ENCODE data around the gene MVD. TPM values are rescaled to one million over a fixed set of nuclear protein-coding genes. Genes with fewer than 3 reads are reported as not detected.

MVD gene
- total and polyA plus RNA-seq, 3 experiments from 2014 or later = 25.6 to 59.7 (median 58.0) TPM

DNA sequence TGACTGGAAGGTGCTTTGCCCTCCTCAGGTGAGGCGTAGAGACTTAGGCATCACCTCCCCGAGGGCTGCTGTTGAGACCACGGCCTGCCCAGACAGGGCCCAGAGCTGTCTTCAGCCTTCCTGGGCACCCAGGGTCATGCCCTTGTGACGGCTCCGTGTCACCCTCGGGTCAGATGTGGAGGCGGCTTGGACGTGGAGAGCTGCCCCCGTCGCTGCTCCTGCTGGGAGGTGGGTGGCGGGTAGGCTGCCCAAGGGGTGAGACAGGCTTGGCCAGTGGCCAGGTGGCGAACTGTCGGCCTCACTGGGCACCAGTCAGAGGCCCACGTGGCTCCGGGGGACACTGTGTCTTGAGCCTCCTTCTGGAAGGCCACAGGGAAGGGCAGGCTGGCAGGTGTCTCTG is 32.3 kb upstream of the MVD start:
- peaks cover 59% of the 10 kb centered on the region for H3K4me1 ChIP-seq (ENCODE audit: insufficient read depth, low read length)
- Mint-ChIP-seq H3K9me3 (no peaks in the 10 kb centered on the region), H3K27ac (peak overlapping the region in 3 of 8 donors; percentile 23 to 90 (median 50)), H3K36me3 (peaks cover 0 to 46% (median 0%) of the 10 kb centered on the region in 3 donors), H3K4me1 (peaks cover 32 to 69% (median 45%) of the 10 kb centered on the region in 3 donors), H3K27me3 (no peaks in the 10 kb centered on the region), H3K4me3 (no peak overlapping the region)
- H3K9me3 ChIP-seq (ENCODE audit: low read length) = no peaks in the 10 kb centered on the region
- no peaks in the 10 kb centered on the region for H3K27me3 ChIP-seq (ENCODE audit: insufficient read depth, low read length, poor library complexity, severe bottlenecking)
- POLR2A ChIA-PET = no interaction called here
- CTCF ChIA-PET = interaction anchor here (1.6 kb wide), 1 partner anchor 10 kb away, joined by 6 read pairs; no protein-coding TSS in a partner anchor
- no peak overlapping the region for H3K4me3 ChIP-seq (ENCODE audit: low read length)
- DNase-seq = no peak
- peaks cover 33% of the 10 kb centered on the region for H3K36me3 ChIP-seq (ENCODE audit: insufficient read depth, low read length)
- H3K27ac ChIP-seq (ENCODE audit: low read depth, low read length) = no peak overlapping the region

DNA sequence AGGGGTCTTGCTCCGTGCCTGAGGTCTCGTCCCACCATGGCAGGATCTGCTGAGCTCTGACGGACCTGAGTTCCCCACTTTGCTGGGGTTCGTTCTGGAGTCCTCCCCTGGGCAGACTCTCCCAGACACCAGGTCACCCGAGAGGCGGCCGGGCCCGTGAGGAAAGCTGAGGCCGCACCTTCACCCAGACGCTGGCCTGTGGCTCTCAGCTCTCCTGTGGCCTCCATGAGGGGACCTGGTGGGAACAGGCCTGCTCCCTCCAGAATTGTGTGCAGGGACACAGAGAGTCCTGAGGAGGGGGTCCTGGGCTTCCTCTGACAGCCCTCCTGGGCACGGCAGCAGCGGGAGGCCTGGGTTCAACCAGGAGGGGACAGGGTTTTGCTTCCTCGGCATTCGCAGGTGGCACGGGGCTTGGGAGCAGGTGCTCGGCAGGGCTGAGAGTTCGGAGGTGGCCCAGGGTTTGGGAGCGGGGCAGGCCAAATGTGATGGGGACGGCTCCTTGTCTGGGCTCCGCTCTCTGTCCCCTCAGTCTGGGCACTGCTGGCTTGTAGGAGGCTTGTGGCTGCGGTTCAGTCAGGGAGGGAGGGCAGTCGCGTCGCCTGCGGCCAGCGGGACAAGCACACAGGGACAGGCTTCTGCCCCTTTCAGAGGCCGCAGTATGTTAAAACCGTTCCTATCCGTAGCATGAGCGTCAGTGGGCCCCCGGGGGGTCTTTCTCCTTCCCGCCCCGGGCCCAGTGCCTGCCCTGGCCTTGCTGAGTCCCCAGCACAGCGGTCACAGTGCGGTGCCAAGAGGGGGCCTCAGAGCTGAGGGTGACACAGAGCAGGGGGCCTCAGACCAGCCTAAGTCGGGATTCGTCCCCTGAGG is 31.6 kb upstream of the MVD start:
- Mint-ChIP-seq H3K4me1 (peaks cover 25 to 67% (median 41%) of the 10 kb centered on the region in 3 donors), H3K27me3 (no peaks in the 10 kb centered on the region), H3K4me3 (peak overlapping the region in 2 of 7 donors; percentile 27 to 72), H3K36me3 (peaks cover 0 to 38% (median 0%) of the 10 kb centered on the region in 3 donors), H3K27ac (peak overlapping the region in 5 of 8 donors; percentile 43 to 94 (median 54)), H3K9me3 (no peaks in the 10 kb centered on the region)
- Histone ChIP-seq H3K36me3 (ENCODE audit: insufficient read depth, low read length) (peaks cover 25% of the 10 kb centered on the region), H3K27ac (ENCODE audit: low read depth, low read length) (no peak overlapping the region), H3K4me1 (ENCODE audit: insufficient read depth, low read length) (peaks cover 55% of the 10 kb centered on the region), H3K9me3 (ENCODE audit: low read length) (no peaks in the 10 kb centered on the region), H3K27me3 (ENCODE audit: insufficient read depth, low read length, poor library complexity, severe bottlenecking) (no peaks in the 10 kb centered on the region), H3K4me3 (ENCODE audit: low read length) (no peak overlapping the region)
- ChIA-PET CTCF (interaction anchor here (1.6 kb wide), 1 partner anchor 9 kb away, joined by 6 read pairs; no protein-coding TSS in a partner anchor), POLR2A (no interaction called here)
- DNase-seq = no peak

DNA sequence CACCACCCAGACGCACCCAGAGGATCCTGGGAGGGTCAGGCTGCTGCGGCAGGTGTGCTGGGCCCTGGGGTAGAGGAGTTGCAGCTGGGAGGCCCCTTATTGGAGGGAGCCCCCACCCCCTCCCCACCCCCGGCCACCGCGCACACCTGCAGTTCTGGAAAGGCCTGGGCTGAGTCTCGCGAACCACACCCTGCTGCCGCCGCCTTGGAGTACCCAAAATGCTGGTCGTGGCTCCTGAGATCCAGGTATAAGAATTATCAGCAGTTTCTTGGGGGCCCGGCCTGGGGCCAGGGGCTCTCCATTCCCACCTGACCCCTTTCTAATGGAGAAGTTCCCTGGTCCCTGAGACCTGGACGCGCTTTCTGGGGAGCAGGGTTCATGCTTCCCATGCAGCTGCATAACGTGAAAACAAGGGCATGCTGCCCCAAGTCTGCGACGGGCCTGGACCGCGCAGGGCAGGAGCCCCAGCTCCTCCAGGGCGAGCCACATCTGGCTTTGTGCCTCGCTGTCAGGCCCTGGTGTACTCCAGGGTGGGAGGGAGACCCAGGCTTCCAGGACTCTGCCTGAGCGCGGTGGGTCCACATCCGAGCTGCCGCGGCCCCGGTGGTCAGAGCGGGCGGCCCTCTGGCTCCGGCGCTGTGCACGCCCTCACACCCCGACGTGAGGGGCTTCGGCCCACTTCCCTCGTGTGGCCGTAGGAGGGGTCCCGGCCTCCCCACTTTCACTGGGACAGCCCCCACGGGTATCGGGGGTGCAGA is 30.7 kb upstream of the MVD start:
- ChIA-PET CTCF (no interaction called here), POLR2A (no interaction called here)
- Mint-ChIP-seq H3K36me3 (peaks cover 0 to 31% (median 0%) of the 10 kb centered on the region in 3 donors), H3K27me3 (no peaks in the 10 kb centered on the region), H3K4me1 (peaks cover 24 to 70% (median 41%) of the 10 kb centered on the region in 3 donors), H3K27ac (peak overlapping the region in 2 of 8 donors; percentile 21 to 90), H3K9me3 (no peaks in the 10 kb centered on the region), H3K4me3 (no peak overlapping the region)
- H3K36me3 ChIP-seq (ENCODE audit: insufficient read depth, low read length) = peaks cover 23% of the 10 kb centered on the region
- no peaks in the 10 kb centered on the region for H3K27me3 ChIP-seq (ENCODE audit: insufficient read depth, low read length, poor library complexity, severe bottlenecking)
- H3K4me1 ChIP-seq (ENCODE audit: insufficient read depth, low read length) = peaks cover 47% of the 10 kb centered on the region
- H3K9me3 ChIP-seq (ENCODE audit: low read length) = no peaks in the 10 kb centered on the region
- DNase-seq = no peak
- H3K4me3 ChIP-seq (ENCODE audit: low read length) = no peak overlapping the region
- no peak overlapping the region for H3K27ac ChIP-seq (ENCODE audit: low read depth, low read length)

DNA sequence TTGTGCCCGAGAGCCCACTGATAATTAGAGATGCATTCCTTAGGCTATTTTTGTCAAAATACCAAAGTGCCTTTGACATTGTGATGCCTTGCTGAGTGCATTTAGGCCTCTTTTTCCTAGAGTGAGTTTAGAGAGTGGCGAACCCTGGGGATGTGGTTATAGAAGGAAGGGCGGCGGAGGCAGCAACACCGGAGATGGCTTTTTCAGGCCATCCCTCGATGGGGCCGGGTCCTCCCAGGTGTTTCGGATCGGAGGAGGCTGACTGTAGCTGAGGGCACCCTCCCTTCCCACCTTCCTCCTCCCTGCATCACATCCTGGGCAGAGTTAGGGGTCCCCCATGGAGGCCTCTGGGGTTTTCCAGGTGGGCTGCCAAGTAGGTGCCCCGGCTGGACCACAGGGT is 30.0 kb upstream of the MVD start:
- ChIA-PET POLR2A (interaction anchor here (2.0 kb wide), 1 partner anchor 8 kb away, joined by 9 read pairs; no protein-coding TSS in a partner anchor), CTCF (interaction anchor here (1.1 kb wide), 1 partner anchor 10 kb away, joined by 3 read pairs; no protein-coding TSS in a partner anchor)
- Histone ChIP-seq H3K4me3 (ENCODE audit: low read length) (peak overlapping the region; percentile 61), H3K9me3 (ENCODE audit: low read length) (no peaks in the 10 kb centered on the region), H3K27me3 (ENCODE audit: insufficient read depth, low read length, poor library complexity, severe bottlenecking) (no peaks in the 10 kb centered on the region), H3K36me3 (ENCODE audit: insufficient read depth, low read length) (peaks cover 15% of the 10 kb centered on the region), H3K4me1 (ENCODE audit: insufficient read depth, low read length) (peaks cover 39% of the 10 kb centered on the region), H3K27ac (ENCODE audit: low read depth, low read length) (no peak overlapping the region)
- Mint-ChIP-seq H3K27me3 (no peaks in the 10 kb centered on the region), H3K36me3 (peaks cover 0 to 24% (median 0%) of the 10 kb centered on the region in 3 donors), H3K4me1 (peaks cover 24 to 68% (median 37%) of the 10 kb centered on the region in 3 donors), H3K9me3 (no peaks in the 10 kb centered on the region), H3K27ac (peak overlapping the region in 7 of 8 donors; percentile 43 to 91 (median 87)), H3K4me3 (peak overlapping the region; percentile 31 to 73 (median 42))
- no peak for DNase-seq

DNA sequence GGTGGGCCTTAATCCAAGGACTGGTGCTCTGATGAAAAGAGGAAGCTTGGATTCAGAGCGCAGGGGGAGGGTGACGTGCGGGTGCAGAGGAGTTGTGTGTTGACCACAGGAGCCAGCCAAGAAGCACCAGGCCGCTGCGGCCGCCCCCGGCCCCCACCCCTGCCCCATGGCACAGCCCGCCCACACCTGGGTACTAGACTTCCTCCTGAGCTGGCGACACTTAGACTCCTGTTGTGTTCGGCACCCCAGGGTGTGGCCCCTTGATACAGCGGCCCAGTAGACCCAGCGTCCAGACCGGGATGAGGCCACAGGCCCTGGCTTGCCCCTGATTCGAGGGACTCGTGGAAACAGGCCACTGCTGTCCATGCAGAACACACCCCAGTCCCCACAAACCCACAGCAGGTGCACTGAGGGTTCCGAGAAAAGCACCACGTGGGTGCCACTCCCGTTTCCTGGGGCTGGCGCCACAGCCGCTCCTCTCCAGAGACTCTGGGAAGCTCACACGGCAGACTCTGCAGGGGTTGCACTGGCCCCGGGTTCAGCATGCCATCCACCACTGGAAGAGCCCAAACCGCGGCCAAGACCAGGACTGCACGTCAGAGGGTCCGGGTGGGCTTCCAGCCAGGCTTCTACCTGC is 29.2 kb upstream of the MVD start:
- H3K27ac ChIP-seq (ENCODE audit: low read depth, low read length) = no peak overlapping the region
- H3K9me3 ChIP-seq (ENCODE audit: low read length) = no peaks in the 10 kb centered on the region
- no peak for DNase-seq
- no peaks in the 10 kb centered on the region for H3K27me3 Mint-ChIP-seq
- H3K27me3 ChIP-seq (ENCODE audit: insufficient read depth, low read length, poor library complexity, severe bottlenecking) = no peaks in the 10 kb centered on the region
- peaks cover 0 to 18% (median 0%) of the 10 kb centered on the region in 3 donors for H3K36me3 Mint-ChIP-seq
- H3K4me1 ChIP-seq (ENCODE audit: insufficient read depth, low read length) = peaks cover 38% of the 10 kb centered on the region
- ChIA-PET POLR2A (interaction anchor here (1.2 to 2.0 kb wide), 2 partner anchors 9 to 12 kb away, joined by 3 to 9 read pairs; no protein-coding TSS in a partner anchor), CTCF (interaction anchor here (1.1 kb wide), 1 partner anchor 11 kb away, joined by 3 read pairs; no protein-coding TSS in a partner anchor)
- H3K4me3 ChIP-seq (ENCODE audit: low read length) = peak overlapping the region; percentile 61
- peak overlapping the region; percentile 72 to 91 (median 82) for H3K27ac Mint-ChIP-seq
- H3K4me1 Mint-ChIP-seq = peaks cover 24 to 68% (median 33%) of the 10 kb centered on the region in 3 donors
- H3K4me3 Mint-ChIP-seq = peak overlapping the region; percentile 60 to 87 (median 69)
- H3K36me3 ChIP-seq (ENCODE audit: insufficient read depth, low read length) = peaks cover 9% of the 10 kb centered on the region
- H3K9me3 Mint-ChIP-seq = no peaks in the 10 kb centered on the region

DNA sequence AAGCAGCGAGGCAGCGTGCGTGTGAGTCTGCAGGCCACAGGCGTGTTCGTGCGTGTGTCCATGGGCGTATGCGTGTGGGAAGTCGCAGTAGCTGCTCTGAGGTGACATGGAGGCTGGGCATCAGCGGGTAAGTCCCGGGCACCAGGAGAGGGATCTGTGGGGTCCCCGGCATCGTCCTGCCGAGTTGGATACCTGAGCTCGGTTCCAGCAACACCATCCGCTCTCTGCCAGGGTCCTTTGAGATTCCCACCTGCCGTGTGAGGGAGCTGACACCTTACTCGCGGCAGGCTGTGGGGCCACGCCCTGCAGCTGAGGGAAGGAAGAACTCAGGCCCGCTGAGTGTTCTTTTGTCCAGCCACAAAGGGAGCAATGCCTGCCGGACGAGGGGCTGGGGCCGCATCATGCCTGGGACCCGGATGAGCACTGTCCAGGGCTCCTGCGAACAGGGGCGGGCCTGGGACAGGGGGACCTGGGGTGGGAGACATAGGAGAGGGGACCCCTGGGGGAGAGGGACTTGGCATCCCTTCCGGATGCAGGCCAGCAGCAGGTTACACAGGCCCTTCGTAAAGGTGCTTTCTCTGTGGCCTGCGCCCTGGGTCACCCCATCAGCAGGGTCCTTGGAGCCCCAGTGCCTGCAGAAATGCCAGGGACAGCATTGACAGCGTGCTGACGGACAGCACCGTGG is 28.4 kb upstream of the MVD start:
- no peaks in the 10 kb centered on the region for H3K27me3 ChIP-seq (ENCODE audit: insufficient read depth, low read length, poor library complexity, severe bottlenecking)
- no peak for DNase-seq
- H3K36me3 Mint-ChIP-seq = peaks cover 0 to 12% (median 0%) of the 10 kb centered on the region in 3 donors
- peak overlapping the region in 6 of 7 donors; percentile 46 to 80 (median 60) for H3K4me3 Mint-ChIP-seq
- peak overlapping the region; percentile 17 to 91 (median 76) for H3K27ac Mint-ChIP-seq
- no peak overlapping the region for H3K27ac ChIP-seq (ENCODE audit: low read depth, low read length)
- H3K4me1 Mint-ChIP-seq = peaks cover 24 to 66% (median 33%) of the 10 kb centered on the region in 3 donors
- no peaks in the 10 kb centered on the region for H3K9me3 ChIP-seq (ENCODE audit: low read length)
- peaks cover 3% of the 10 kb centered on the region for H3K36me3 ChIP-seq (ENCODE audit: insufficient read depth, low read length)
- POLR2A ChIA-PET = interaction anchor here (1.2 to 2.0 kb wide), 2 partner anchors 9 to 13 kb away, joined by 3 to 9 read pairs; no protein-coding TSS in a partner anchor
- no peaks in the 10 kb centered on the region for H3K27me3 Mint-ChIP-seq
- peaks cover 44% of the 10 kb centered on the region for H3K4me1 ChIP-seq (ENCODE audit: insufficient read depth, low read length)
- no peak overlapping the region for H3K4me3 ChIP-seq (ENCODE audit: low read length)
- no peaks in the 10 kb centered on the region for H3K9me3 Mint-ChIP-seq
- CTCF ChIA-PET = interaction anchor here (1.1 kb wide), 1 partner anchor 11 kb away, joined by 3 read pairs; no protein-coding TSS in a partner anchor
